WERI-Rb-1 (cell line): ENCODE data around the gene DIPK1B.

Experiments
- DNase-seq: peaks from one replicate; pipeline ENCODE4 v3.0.0-alpha.2; 2020
- H3K27ac ChIP-seq: fragments of 250-450 bp; sonication (Bioruptor Pico); 2 replicates; pipeline ENCODE4 v1.5.1; 2020; ENCODE audit warnings: mild to moderate bottlenecking, moderate library complexity
- H3K27me3 ChIP-seq: fragments of 250-450 bp; sonication (Bioruptor Pico); 2 replicates; pipeline ENCODE4 v1.5.1; 2021; ENCODE audit warnings: mild to moderate bottlenecking, low read depth, moderate library complexity; ENCODE audit not compliant: insufficient read depth, severe bottlenecking
- H3K36me3 ChIP-seq: fragments of 250-450 bp; sonication (Bioruptor Pico); 2 replicates; pipeline ENCODE4 v1.5.1; 2020; ENCODE audit warnings: mild to moderate bottlenecking, moderate library complexity
- H3K4me3 ChIP-seq: 2 replicates; pipeline ENCODE4 v1.5.1; 2011; ENCODE audit warnings: low read depth, mild to moderate bottlenecking, control low read depth, low read length
- H3K9me3 ChIP-seq: fragments of 250-450 bp; sonication (Bioruptor Pico); 2 replicates; pipeline ENCODE4 v1.5.1; 2021; ENCODE audit warnings: mild to moderate bottlenecking, moderate library complexity; ENCODE audit not compliant: severe bottlenecking
- CTCF ChIP-seq: IDR thresholded peaks from 2 replicates; pipeline ENCODE4 v1.5.1; 2011; ENCODE audit warnings: low read depth, mild to moderate bottlenecking, control low read depth, inconsistent platforms, low read length

The DIPK1B gene

GRCh38 chr9:136686794-136687711 lies 25.3 kb upstream of the DIPK1B start, which contains the start of gene AGPAT2:
TSS of gene AGPAT2 (minus strand) at chr9:136687457. CDS start at chr9:136687357, 100 bp downstream.
- Histone ChIP-seq H3K27ac (peak within 1 kb of the TSS; percentile 92), H3K36me3 (peaks cover 3% of the 10 kb centered on the region), H3K4me3 (peak within 1 kb of the TSS; percentile 77), H3K27me3 (no peaks in the 10 kb centered on the region), H3K9me3 (no peaks in the 10 kb centered on the region)
- TF ChIP-seq CTCF, result no peak
- peak; percentile 89 for DNase-seq

GRCh38 chr9:136687721-136688223 lies 24.6 kb upstream of the DIPK1B start:
- TF ChIP-seq CTCF, result no peak
- peaks cover 3% of the 10 kb centered on the region for H3K36me3 ChIP-seq
- H3K9me3 ChIP-seq, result no peaks in the 10 kb centered on the region
- no peak for DNase-seq
- H3K27me3 ChIP-seq, result no peaks in the 10 kb centered on the region
- peak overlapping the region; percentile 35 for H3K4me3 ChIP-seq
- H3K27ac ChIP-seq, result peak overlapping the region; percentile 71

- H3K4me3 ChIP-seq, result no peak overlapping the region
- peak overlapping the region; percentile 71 for H3K27ac ChIP-seq
- DNase-seq, result peak; percentile 68
- no peaks in the 10 kb centered on the region for H3K27me3 ChIP-seq
- no peaks in the 10 kb centered on the region for H3K9me3 ChIP-seq
- no peak for TF ChIP-seq CTCF
- H3K36me3 ChIP-seq, result peaks cover 3% of the 10 kb centered on the region; the same call in 1 of the 2 replicates
Measured at GRCh38 chr9:136688274-136689107, 23.9 kb upstream of the DIPK1B start.

DNA sequence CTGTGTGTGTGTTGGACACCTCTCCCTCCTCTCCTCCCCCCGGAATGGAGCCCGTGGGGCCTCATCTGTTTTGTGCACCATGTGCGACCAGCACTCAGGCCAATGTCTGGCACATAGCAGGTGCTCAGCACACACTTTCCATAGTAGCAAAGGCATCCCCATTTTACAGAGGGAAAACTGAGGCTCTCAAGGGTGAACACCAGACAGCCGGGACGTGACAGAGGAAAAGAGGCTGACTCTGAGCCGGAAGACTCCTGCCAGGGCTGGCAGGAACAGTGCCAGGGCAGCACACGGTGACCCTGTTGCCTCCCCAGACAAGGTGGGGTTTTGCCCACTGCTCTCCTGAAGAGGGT lies 23.3 kb upstream of the DIPK1B start:
- Histone ChIP-seq H3K36me3 (peaks cover 3% of the 10 kb centered on the region; the same call in 1 of the 2 replicates), H3K27me3 (no peaks in the 10 kb centered on the region), H3K27ac (no peak overlapping the region), H3K9me3 (no peaks in the 10 kb centered on the region), H3K4me3 (no peak overlapping the region)
- no peak for TF ChIP-seq CTCF
- no peak for DNase-seq

DNA sequence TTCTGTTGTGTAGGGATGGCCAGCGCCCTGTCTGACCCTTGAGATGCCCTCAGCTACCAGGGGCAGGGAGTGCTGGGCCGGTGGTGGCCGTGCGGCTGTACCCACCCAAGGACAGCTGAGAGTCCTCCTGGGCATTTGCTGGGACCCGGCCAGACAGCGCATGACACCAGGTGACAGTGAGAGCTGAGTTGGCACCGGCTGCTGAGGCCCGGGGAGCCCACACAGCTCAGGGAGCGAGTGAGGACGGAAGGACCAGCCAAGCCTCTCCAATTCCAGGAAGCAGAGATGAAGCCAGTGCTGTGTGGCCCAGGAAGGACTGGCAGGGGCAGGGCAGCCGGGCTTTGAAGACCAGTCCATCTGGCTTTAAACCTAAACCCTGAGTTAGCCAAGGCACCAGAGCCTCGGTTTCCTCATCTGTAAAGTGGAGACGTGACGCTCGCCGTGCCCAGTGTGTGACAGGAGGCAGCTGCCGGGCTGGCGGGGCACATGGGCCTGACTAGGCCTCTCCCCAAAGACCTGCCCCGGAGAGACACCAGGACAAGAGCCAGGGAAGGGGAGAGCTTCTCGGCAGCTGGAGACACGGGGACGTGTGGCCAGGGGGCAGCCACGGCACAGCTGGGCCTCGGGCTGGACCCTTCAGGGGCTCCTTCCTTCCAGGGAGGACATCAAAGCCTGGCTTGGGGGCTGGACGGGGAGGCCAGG lies 22.1 kb upstream of the DIPK1B start:
- Histone ChIP-seq H3K4me3 (no peak overlapping the region), H3K36me3 (peaks cover 3% of the 10 kb centered on the region; the same call in 1 of the 2 replicates), H3K9me3 (no peaks in the 10 kb centered on the region), H3K27me3 (no peaks in the 10 kb centered on the region), H3K27ac (no peak overlapping the region)
- no peak for DNase-seq
- no peak for TF ChIP-seq CTCF
